ENCODE measurements around the gene TRAF6.
"Not testable (repeated sequence)": the region's sequence is repeated elsewhere in the genome, so short reads cannot be mapped to it uniquely, and the experiment has no call there.

The TRAF6 gene, protein sequence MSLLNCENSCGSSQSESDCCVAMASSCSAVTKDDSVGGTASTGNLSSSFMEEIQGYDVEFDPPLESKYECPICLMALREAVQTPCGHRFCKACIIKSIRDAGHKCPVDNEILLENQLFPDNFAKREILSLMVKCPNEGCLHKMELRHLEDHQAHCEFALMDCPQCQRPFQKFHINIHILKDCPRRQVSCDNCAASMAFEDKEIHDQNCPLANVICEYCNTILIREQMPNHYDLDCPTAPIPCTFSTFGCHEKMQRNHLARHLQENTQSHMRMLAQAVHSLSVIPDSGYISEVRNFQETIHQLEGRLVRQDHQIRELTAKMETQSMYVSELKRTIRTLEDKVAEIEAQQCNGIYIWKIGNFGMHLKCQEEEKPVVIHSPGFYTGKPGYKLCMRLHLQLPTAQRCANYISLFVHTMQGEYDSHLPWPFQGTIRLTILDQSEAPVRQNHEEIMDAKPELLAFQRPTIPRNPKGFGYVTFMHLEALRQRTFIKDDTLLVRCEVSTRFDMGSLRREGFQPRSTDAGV

DNA sequence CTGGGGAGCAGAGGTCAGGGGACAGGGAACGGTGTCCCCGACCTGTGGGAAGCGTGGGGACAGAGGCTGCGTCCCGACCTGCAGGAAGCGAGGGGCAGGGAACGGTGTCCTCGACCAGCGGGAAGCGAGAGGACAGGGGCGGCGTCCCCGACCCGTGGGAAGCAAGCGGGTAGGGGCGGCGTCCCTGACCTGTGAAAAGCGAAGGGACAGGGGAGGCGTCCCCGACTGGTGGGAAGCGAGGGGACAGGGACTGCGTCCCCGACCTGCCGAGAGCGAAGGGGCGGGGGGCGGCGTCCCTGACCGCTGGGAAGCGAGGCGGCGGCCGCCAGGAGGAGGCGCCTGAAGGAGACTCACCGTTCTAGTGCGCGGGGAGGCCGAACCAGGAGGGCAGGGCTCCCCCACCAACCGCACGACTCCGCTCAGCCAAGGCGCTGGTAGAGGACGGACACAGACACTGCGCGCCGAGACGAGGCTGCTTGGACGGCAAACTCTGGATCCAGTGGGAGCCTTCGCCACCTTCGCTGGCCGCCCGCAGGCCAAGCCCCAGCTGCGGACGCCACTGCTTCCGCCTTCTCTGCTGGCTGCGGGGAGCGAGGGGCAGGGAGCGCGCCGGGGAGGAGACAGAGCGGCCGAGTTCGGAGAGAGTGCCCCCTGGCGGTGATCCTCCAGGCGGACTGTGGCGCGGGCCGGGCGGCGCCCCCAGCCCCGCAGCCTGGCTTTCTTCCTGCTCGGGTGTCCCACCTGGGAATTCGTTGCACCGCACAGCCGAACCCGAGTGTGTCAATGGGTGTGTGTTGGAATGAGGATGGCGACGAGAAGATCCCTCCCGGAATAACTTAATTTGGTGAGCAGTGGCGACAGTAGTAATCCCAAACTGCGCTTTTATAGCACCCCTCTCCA, at the start of gene TRAF6:
Gene TRAF6, minus strand, starts transcription at position 579 of the 900 bp plus-strand sequence. CDS start 8,757 bp downstream, outside the sequence.
- in situ Hi-C loops (cut with MboI; ENCODE audit: low sequenced_read_pairs), result no loop called here

DNA sequence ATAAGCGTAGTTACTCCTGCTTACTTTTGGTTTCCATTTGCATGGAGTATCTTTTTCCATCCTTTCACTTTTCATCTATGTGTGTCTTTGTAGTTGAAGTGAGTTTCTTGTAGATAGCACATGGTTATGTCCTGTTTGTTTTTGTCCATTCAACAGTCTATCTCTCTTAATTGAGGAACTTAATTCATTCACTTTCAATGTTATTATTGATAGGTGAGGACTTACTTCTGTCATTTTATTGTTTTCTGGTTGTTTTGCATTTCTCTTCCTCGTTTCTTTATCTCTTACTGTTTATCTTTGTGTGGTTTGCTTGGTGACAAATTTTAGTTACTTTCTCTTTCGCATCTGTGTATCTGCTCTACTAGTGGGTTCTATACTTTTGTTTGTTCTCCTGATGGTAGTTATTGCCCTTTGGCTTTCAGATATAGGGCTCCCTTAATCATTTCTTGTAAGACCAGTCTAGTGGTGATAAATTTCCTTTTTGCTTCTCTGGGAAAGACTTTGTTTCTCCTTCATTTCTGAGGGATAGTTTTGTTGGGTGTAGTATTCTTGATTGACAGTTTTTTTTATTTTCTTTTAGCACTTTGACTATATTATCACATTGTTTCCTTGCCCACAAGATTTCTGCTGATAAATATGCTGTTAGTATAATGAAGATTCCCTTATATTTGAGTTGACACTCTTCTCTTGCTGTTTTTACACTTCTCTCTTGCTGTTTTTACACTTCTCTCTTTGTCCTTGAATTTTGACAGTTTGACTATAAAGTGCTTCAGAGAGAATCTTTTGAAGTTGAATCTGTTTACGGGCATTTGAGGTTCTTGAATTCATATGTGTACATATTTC, 48.7 kb upstream of the TRAF6 start:
- in situ Hi-C loops (cut with MboI; ENCODE audit: low sequenced_read_pairs), result no loop called here

DNA sequence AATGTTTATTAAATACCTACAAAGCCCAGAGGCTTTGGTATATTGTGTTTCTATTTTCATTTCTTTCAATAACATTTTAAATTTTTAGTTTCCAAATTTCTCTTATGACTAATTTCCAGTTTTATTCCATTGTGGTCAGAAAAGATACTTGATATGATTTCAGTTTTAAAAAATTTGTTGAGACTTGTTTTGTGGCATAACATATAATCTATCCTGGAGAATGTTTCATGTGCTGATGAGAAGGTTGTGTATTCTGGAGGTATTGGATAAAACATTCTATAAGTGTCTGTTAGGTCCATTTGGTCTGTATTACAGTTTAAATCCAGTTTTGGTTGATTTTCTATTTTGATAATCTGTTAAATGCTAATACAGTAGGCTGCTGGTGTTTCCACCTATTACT, 47.9 kb upstream of the TRAF6 start:
- in situ Hi-C loops (cut with MboI; ENCODE audit: low sequenced_read_pairs), result no loop called here

DNA sequence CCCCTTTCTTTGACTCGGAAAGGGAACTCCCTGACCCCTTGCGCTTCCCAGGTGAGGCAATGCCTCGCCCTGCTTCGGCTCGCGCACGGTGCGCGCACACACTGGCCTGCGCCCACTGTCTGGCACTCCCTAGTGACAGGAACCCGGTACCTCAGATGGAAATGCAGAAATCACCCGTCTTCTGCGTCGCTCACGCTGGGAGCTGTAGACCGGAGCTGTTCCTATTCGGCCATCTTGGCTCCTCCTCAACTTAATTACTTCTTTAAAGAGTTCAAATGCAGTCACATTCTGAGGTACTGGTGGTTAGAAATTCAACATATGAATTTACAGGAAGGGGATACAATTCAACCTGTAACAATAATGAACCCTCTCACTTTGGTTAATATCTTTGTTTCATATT, 47.3 kb upstream of the TRAF6 start:
- in situ Hi-C loops (cut with MboI; ENCODE audit: low sequenced_read_pairs), result not testable (repeated sequence)

DNA sequence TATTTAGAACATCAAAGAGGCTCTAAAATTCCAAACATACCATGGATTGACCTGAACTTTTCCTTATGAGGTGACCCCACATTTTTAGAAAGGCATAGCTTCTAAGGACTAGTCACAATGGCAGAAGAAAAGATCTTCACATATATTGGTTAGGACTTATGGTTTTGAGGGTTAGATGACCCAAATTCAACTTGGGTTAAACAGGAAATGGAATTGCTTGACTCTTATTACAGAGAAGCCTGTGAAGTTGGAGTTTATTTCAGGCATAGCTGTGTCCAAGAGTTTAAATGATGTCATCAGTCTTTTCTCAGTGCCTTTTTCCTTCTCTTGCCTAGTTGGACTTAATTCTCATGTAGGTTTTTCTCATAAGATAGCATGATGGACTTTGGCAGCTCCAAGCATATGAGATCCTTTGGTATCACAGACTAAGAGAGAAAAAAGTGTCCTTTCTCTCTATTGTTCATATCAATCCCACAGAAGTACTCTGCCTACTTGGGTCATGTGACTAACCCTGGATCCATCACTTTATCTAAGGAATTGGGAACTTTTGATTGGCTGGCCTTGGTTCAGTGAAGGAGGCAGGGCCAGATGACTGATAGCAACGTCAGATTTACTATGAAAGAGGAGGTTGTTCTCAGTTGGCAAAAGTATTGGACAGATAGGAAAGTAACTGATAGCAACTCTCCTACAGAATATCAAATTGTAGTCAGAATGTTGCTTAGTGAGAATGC, 40.5 kb upstream of the TRAF6 start:
- in situ Hi-C loops (cut with MboI; ENCODE audit: low sequenced_read_pairs), result no loop called here

DNA sequence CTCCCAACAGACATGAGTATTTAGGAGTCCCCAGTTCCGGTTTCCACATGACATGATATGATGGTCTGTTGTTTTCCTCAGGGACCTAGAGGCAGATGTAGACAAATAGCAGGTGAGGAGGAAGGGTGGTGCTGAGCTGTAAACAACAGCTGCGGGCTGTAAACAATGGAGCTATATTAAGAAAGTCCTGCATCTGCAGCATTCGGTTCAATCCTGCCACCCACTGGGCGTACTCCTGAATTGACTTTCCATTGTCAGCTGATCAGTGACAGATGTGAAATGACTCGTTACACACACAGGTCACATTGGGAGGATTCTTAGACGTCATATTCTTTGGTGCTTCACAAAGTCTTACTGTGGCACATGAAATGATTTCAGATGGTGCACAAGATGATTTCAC, 30.9 kb upstream of the TRAF6 start:
- in situ Hi-C loops (cut with MboI; ENCODE audit: low sequenced_read_pairs), result no loop called here

DNA sequence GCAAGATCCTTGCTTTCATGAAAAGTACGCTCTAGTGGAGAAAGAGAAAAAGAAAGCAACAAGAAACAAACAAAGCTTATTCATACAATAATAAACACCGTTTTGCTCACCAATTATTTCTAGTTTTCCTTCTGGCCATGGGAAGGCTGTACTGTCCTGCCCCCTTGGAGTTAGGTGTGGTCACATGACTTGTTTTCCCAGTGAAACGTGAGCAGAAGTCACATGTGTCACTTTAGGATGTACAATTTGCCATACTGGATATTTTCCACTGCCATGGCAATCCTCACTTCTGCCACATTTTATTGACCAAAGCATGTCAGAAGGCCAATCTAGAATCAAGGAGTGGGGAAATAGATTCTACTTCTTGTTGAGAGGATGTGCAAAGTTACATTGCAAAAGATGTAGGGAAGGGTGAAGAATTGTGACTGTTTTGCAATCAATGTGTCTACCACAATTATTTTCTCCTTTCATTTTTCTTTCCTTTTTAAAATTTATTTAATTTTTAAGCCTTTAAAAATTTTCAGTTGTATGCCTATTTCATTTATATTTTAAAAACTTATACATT, 24.3 kb upstream of the TRAF6 start:
- in situ Hi-C loops (cut with MboI; ENCODE audit: low sequenced_read_pairs), result no loop called here

DNA sequence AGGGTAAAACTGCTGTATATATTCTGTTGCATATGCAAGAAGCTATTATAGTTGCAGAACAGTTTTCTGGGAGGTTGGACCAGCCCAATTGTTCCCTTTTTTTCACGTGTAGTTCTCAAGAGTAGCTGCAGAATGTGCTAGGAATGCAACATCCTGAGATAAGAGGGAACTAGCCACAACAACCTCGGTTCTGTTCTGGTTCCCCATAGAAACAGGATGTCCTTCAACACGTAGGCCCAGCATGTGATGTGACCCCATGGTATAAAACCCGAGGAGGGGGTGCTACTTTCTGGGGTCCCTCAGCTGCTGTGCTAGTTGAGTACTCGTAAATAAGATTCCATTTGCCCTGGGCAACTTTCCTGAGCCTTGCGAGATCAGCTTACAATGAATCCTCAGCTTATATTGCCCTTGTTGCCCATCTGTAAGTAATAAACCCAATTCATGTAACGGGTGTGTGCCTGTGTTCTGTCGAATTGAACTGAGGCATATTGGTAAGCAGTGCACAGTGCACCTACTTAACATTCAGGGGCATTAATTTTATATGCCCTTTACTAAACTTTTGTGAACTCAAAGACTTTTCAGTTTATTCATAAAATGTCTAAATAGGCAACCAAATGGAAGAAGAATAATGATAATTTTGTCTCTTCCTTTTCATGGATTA, 23.0 kb upstream of the TRAF6 start:
- in situ Hi-C loops (cut with MboI; ENCODE audit: low sequenced_read_pairs), result no loop called here

DNA sequence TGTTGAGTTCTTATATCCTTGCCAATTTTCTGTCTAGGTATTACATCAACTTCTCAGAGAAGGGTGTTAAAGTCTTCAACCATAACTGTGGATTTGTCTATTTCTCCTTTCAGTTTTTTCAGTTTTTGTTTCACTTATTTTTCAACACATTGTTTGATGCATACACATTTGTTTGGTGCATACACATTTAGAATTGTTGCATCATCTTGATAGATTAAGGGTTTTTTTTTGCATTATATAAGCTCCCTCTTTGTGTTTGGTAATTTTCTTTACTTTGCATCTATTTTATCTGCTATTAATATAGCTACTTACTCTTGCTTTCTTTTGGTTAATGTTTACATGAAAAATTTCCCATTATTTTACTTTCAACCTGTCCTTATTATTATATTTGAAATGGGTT, 20.8 kb upstream of the TRAF6 start:
- in situ Hi-C loops (cut with MboI; ENCODE audit: low sequenced_read_pairs), result no loop called here

DNA sequence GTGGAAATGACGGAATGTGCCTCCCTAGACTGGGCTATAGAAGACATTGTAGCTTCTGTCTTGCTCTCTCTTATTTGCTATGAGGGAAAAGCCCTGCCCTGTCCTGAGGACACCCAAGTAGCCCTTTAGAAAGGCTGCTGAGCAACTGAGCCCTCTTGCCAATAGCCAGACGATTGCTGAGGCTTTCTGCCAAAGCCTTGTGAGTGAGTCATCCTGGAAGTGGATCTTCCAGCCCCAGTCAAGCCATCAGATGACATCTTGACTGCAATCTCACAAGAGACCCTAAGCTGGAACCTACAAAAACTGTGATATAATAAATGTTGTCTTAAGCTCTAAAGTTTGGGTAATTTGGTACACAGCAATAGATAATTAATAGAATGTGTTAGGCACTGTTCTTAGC, 3.9 kb upstream of the TRAF6 start:
- in situ Hi-C loops (cut with MboI; ENCODE audit: low sequenced_read_pairs), result no loop called here

DNA sequence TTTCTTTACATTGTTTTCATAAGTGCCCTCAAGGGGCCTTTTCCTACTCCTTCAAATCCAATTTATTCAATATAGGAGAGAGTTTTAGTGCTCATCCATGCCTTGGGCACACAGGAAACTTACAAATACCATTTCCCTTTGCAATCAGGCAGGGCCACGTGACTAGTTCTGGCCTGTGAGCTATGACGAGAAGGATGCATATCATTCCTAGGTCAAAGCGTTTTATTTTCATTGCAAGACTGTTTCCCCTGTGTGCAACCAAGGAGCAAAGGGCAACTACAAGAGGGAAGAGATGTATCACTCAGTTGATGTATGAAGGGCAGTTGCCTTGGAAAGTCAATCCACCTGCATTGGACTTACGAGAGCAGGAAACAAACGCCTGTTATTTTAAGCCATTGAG, 1.9 kb upstream of the TRAF6 start:
- in situ Hi-C loops (cut with MboI; ENCODE audit: low sequenced_read_pairs), result no loop called here

DNA sequence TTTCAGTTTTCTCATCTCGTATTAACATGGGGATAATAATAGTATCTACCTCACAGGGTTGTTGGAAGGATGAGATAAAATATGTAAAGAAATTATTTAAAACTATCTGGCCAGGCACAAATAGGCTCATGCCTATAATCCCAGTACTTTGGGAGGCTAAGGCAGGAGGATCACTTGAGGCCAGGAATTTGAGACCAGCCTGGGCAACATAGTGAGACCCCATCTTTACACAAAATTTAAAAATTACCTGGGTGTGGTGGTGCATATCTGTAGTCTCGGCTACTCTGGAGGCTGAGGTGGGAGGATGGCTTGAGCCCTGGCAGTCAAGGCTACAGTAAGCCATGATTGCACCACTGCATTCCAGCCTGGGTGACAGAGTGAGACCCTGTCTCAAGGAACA, 990 bp upstream of the TRAF6 start:
- in situ Hi-C loops (cut with MboI; ENCODE audit: low sequenced_read_pairs), result not testable (repeated sequence)

DNA sequence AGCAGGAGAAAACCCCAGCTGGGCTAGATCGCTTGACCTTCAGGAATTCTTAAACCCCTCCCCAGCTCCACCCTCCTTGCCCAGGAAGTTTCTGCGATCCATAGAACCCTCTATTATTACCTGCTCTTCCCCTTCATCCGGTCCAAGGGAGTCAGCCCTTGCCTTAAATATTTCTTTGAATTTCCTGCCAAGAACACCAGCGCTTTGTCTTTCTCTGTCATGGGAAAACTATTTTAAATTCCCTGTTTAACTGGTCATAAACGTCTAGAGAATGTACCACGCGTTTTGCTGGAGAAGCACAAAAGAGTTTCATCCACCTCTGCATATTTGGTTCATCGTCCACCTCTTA, 496 bp upstream of the TRAF6 start:
- in situ Hi-C loops (cut with MboI; ENCODE audit: low sequenced_read_pairs), result no loop called here

DNA sequence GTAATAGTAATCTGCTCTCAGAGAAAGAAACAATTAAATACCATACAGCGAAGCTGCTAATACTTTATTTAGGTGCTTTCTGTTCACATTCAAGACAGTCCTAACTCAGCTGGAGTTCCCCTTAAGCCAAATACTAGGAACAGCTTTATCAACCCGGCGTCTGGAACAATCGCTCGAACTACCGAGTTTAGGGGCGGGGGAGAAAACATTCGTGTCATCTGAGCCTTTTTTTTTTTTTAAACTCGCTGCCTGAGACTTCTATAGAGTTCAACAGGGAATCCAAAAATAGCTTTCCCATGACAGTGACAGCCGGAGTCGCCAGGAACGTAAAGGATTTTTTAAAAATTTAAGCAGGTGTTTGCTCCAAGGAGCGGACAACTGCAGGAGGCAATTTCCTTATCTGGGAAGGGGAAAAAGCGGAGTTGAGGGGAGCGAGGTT, 852 bp downstream of the TRAF6 start:
- in situ Hi-C loops (cut with MboI; ENCODE audit: low sequenced_read_pairs), result no loop called here

DNA sequence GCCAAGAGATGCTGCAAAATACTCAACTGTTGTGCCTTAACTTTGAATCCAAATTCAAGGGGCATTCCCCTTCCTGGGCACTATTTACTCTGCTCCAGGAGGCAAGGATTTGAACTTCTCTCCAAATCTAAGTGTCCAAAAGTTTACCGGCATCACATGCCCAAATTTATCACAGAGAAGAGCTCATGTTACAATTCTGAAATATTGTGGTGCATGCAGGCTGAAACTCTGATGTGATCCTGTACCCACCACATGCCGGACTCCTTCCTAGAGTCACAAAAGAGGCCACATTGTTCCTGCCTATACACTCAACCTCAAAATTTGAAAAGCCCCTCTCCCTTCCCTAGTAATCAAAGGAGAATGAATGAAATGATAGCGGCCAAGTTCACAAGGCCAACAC, 1.3 kb downstream of the TRAF6 start:
- in situ Hi-C loops (cut with MboI; ENCODE audit: low sequenced_read_pairs), result no loop called here

DNA sequence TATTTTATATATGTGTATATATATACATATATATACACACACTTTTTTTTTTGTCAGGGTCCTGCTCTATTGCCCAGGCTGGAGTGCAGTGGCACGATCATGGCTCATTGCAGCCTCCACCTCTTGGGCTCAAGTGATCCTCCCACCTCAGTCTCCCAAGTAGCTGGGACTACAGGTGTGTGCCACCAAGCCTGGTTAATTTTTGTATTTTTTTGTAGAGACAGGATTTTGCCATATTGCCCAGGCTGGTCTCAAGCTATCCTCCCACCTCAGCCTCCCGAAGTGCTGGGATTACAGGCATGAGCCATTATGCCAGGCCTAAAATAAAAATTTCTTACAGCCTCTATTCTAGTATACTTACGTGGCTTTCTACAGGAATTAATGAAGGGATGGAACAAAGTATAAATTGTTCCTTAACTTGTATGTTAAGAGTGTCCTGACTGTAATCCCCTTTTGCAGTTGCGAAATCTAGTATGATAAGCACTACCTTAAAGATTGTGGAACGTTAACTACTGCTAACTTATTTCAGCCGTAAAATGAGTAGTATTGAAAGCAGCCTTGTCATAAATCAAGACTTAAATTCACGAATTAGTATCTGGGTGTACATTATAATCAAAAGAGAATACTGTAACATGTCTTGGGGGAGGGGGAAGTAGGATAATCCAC, 2.1 kb downstream of the TRAF6 start:
- in situ Hi-C loops (cut with MboI; ENCODE audit: low sequenced_read_pairs), result no loop called here

DNA sequence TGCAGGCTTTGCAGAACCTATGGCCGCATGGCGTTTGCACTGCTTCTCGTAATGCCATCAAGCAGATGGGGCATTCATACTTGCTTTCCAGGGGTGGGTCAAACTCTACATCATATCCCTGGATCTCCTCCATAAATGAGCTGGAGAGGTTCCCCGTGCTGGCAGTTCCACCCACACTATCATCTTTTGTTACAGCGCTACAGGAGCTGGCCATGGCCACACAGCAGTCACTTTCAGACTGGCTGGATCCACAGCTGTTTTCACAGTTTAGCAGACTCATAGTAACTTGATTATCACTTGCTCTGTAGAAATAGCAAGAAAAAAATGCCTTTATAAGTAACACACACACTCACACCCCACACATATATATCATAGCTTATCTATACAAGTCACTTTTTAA, 8.8 kb downstream of the TRAF6 start:
- in situ Hi-C loops (cut with MboI; ENCODE audit: low sequenced_read_pairs), result no loop called here

DNA sequence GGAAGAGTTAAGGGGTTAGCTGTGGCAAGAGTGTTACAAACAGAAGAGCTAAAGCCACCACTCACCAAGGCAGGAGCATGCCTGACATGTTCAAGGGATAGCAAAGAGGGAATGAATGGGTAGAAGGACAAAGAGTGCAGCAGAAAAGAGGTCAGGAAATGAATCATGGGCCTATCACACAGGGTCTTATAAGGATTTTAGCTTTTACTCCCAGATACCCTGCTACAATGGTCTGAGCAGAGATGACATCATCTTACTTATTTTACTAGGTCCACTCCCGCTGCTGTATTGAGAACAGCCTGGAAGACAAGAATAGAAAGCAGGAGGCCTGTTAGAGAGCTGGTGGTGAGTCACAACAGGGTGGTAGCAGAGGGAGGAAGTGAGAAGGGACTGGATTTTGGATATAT, 9.8 kb downstream of the TRAF6 start:
- in situ Hi-C loops (cut with MboI; ENCODE audit: low sequenced_read_pairs), result no loop called here

DNA sequence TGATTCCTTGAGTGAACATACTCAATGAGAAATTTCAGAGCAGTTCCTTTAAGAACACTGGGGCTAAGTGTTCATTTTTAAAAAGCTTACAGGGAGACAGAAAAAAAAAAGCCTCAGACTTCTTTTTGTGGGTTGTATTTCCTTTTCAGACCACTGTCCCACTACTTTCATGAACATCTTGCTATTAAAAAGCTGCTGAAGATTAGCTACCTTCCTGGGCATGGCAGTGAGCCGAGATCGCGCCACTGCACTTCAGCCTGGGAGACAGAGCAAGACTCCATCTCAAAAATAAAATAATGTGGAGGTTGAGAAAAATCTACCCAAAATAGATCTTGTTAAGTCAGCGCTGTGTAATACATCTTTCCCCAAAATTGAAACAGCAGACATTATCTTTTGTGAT, 10.8 kb downstream of the TRAF6 start:
- in situ Hi-C loops (cut with MboI; ENCODE audit: low sequenced_read_pairs), result no loop called here

Data from hTERT RPE-1 (cell line).